HTERT RPE-1 (cell line): ENCODE results near the gene PTK7.
"Not testable (repeated sequence)": the region's sequence is repeated elsewhere in the genome, so short reads cannot be mapped to it uniquely, and the experiment has no call there.

ENCODE experiments used
- in situ Hi-C: fragments of 300-500 bp; cut with MboI; formaldehyde crosslinking; loops from 4 replicates; pipeline ENCODE4 v1.14.3; 2020; ENCODE audit warnings: low sequenced_read_pairs

The PTK7 gene

GRCh38 chr6:43113431-43114260, 37.5 kb downstream of the PTK7 start:
- in situ Hi-C loops, result no loop called here

- in situ Hi-C loops, result no loop called here
Measured at GRCh38 chr6:43115365-43115764, 39.3 kb downstream of the PTK7 start.

DNA sequence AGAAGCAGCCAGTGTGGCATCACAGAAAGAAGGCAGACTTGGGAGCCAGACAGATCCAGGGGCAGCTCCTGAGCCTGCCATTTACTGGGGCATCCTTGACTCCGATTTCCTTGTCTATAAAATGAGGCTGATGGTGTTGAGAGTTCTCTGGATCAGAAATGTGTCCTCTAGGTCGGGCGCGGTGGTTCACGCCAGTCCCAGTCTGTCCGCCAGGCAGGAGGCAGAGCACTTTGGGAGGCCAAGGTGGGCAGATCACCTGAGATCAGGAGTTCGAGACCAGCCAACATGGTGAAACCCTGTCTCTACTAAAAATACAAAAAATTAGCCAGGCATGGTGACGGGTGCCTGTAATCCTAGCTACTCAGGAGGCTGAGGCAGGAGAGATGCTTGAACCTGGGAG, 41.4 kb downstream of the PTK7 start:
- in situ Hi-C loops, result not testable (repeated sequence)

GRCh38 chr6:43119482-43119881, 43.4 kb downstream of the PTK7 start:
- in situ Hi-C loops, result no loop called here

GRCh38 chr6:43120101-43120763, 44.1 kb downstream of the PTK7 start:
- in situ Hi-C loops, result no loop called here

GRCh38 chr6:43120944-43121913, 45.1 kb downstream of the PTK7 start:
- in situ Hi-C loops, result no loop called here

GRCh38 chr6:43122146-43122545, 46.0 kb downstream of the PTK7 start:
- in situ Hi-C loops, result no loop called here

DNA sequence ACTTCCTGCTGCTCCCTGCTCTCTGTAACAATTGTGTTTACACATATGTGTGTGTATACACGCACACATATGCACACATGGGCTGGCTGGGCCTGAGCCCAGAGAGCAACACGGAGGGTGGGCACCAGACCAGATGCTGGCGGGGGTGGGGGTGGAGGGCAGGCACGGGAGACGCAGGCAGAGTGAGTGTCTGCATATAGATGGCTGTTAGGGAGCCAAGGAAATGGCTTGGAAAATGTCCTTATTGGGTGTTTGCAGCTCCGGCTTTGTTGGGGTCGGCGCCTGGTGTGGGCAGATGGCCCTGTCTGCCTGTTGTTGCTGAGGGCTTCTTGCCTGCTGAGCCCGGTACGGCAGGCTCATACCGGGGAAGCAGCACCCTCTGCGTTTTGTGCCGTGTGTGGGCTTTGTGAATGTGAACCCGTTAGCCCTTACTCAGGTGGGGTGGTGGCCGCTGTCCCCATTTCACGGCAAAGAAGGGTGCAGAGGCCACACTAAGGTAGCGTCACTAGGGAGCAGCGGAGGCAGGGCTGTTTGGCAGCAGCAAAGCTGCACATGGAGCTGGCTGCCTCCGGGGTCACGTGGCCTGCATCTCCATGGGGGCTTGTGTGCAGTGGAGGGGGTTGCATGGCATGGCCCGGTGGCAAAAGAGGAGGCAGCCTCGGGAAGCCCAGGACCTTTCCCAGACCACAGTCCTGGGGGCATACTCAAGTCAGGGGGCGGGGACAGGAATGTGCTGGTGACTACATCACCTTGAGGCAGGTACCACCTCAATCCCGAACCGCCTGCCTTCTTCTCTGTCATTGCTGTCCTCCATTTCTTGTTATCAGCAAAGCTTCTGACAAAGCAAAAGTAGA, 47.6 kb downstream of the PTK7 start:
- in situ Hi-C loops, result no loop called here

DNA sequence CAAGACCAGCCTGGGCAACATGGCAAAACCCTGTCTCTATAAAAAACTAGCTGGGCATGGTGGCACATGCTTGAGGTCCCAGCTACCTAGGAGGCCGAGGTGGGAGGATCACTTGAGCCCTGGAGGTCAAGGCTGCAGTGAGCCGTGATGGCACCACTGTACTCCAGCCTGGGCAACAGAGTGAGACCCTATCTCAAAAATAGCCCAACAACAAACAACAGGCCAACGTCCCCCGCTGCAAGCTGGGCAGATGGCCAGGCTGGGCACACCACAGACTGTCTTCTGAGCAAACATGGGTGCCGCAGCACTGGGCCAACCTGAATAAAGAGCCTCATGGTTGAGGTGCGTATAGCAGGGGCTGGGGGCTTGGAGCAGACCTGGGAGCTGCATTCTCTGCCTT, 48.4 kb downstream of the PTK7 start:
- in situ Hi-C loops, result no loop called here

GRCh38 chr6:43125119-43125518, 49.0 kb downstream of the PTK7 start:
- in situ Hi-C loops, result no loop called here

- in situ Hi-C loops, result no loop called here
Measured at GRCh38 chr6:43125555-43125954, 49.4 kb downstream of the PTK7 start.

DNA sequence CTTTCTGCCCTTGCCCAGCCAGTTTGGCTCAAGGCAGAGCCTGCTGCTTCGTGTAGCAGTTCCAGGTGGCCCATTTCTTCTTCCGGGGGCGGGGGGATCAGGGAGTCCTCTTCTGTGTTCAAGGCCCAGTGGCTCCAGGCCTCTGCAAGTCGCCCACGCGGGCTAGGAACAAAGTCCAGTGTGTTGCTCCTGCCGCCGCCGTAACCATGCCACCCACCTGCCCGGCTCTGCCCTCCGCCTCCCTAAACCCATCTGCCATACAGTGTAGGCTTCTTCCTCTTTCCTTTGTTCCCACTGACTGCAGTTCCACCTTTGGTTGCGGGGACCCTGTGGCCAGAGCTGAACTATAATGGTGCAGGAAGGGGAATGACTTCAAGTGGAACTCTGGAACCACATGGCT, 51.1 kb downstream of the PTK7 start:
- in situ Hi-C loops, result no loop called here

DNA sequence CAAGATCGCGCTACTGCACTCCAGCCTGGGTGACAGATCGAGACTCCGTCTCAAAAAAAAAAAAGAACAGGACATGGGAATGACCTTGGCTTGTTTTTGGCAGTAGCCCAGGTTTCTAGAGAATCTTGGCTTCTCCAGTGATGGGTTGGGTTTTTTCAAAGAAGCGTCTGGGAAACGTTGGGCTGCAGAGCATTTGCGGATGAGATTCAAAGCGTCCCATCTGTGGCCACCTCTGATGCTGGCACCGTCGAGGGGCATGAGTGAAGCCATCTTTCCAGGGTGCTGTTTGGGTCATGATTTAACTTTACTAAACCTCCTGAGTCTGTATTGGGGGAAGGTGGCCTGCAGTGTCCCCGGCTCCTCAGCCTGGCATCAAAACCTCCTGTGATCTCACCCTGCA, 51.8 kb downstream of the PTK7 start:
- in situ Hi-C loops, result no loop called here

DNA sequence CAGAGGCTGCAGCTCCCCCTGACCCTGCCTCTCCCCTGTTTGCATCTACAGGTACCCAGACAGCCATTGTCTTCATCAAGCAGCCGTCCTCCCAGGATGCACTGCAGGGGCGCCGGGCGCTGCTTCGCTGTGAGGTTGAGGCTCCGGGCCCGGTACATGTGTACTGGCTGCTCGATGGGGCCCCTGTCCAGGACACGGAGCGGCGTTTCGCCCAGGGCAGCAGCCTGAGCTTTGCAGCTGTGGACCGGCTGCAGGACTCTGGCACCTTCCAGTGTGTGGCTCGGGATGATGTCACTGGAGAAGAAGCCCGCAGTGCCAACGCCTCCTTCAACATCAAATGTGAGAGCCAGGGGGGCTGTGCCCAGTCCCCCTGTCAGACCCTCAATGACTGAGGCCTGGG, 52.8 kb downstream of the PTK7 start:
- in situ Hi-C loops, result no loop called here

GRCh38 chr6:43129434-43130194, 53.5 kb downstream of the PTK7 start:
- in situ Hi-C loops, result no loop called here

DNA sequence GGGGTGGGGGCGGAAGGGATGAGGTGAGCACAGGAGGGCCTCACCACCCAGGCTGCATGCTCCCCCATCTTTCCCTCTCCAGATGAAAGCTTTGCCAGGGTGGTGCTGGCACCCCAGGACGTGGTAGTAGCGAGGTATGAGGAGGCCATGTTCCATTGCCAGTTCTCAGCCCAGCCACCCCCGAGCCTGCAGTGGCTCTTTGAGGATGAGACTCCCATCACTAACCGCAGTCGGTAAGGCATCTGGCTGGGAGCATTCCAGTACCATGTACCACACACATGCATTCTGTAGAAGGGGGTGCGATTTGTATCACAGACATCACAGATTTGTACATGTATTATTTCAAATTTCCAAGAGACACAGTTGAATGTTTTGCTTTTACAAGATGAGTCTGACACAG, 54.3 kb downstream of the PTK7 start:
- in situ Hi-C loops, result no loop called here

DNA sequence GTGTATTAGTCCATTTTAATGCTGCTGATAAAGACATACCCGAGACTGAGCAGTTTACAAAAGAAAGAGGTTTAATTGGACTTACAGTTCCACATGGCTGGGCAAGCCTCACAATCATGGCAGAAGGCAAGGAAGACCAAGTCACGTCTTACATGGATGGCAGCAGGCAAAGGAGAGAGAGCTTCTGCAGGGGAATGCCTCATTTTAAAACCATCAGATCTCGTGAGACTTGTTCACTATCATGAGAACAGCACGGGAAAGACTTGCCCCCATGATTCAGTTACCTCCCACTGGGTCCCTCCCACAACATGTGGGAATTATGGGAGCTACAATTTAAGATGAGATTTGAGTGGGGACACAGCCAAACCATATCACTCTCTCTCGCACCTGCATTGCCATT, 55.3 kb downstream of the PTK7 start:
- in situ Hi-C loops, result not testable (repeated sequence)

DNA sequence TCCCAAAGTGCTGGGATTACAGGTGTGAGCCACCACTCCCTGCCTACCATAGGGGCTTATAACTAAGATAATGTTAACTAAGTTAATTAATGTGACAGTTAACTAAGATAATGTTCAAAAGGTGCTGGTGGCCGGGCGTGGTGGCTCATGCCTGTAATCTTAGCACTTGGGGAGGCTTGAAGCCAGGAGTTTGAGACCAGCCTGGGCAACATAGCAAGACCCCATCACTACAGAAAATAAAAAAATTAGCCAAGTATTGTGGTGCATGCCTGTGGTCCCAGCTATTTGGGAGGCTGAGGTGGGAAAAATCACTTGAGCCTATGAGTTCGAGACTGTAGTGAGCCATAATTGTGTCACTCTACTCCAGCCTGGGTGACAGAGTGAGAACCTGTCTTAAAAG, 62.2 kb downstream of the PTK7 start:
- in situ Hi-C loops, result no loop called here

DNA sequence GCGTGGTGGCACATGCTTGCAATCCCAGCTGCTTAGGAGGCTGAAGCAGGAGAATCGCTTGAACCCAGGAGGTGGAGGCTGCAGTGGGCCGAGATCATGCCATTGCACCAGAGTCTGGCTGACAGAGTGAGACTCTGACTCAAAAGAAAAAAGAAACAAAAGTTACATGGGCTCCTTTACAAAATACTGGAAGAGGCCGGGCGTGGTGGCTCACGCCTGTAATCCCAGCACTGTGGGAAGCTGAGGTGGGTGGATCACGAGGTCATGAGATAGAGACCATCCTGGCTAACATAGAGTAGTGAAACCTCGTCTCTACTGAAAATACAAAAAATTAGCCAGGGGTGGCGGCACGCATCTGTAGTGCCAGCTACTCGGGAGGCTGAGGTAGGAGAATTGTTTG, 63.9 kb downstream of the PTK7 start:
- in situ Hi-C loops, result not testable (repeated sequence)

DNA sequence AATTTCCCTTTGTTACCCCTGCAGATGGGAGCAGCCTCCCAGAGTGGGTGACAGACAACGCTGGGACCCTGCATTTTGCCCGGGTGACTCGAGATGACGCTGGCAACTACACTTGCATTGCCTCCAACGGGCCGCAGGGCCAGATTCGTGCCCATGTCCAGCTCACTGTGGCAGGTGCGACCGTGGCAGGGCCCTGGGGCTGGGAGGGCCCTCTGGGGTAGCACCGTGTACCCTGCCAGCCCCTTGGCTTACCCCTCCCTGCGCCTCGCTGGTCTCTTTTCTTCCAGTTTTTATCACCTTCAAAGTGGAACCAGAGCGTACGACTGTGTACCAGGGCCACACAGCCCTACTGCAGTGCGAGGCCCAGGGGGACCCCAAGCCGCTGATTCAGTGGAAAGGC, 65.5 kb downstream of the PTK7 start:
- in situ Hi-C loops, result no loop called here
